Nucleus accumbens (tissue), 56 donors: Measurements from ENCODE around the gene ZNF729.
"Not testable (repeated sequence)": the region's sequence is repeated elsewhere in the genome, so short reads cannot be mapped to it uniquely, and the experiment has no call there.

Experiments used
- DNase-seq, 56 donors: peaks; one replicate each; lab custom pipeline; 2025; lab: John Stamatoyannopoulos, UW

Gene ZNF729

GRCh38 chr19:22286151-22286810 lies at the start of gene ZNF729:
TSS of gene ZNF729 (plus strand) at chr19:22286441. CDS start at chr19:22286526, 85 bp downstream.
- peak in 8 of 56 donors; percentile 0 to 2 (median 0) for DNase-seq

- no peak for DNase-seq
Measured at GRCh38 chr19:22256856-22257255, 29.4 kb upstream of the ZNF729 start.

- DNase-seq: no peak
Measured at GRCh38 chr19:22257381-22257780, 28.9 kb upstream of the ZNF729 start.

GRCh38 chr19:22257916-22258315 lies 28.3 kb upstream of the ZNF729 start:
- no peak for DNase-seq

- no peak for DNase-seq
Measured at GRCh38 chr19:22260499-22260898, 25.7 kb upstream of the ZNF729 start.

- no peak for DNase-seq
Measured at GRCh38 chr19:22261596-22261995, 24.6 kb upstream of the ZNF729 start.

GRCh38 chr19:22263121-22263520 lies 23.1 kb upstream of the ZNF729 start:
- DNase-seq: no peak

- not testable (repeated sequence) for DNase-seq
Measured at GRCh38 chr19:22321554-22321953, 35.3 kb downstream of the ZNF729 start.

- DNase-seq: no peak
Measured at GRCh38 chr19:22326219-22326618, 40.0 kb downstream of the ZNF729 start.

GRCh38 chr19:22327321-22327720 lies 41.1 kb downstream of the ZNF729 start:
- no peak for DNase-seq

- DNase-seq: no peak
Measured at GRCh38 chr19:22331521-22331920, 45.3 kb downstream of the ZNF729 start.

- no peak for DNase-seq
Measured at GRCh38 chr19:22332924-22333323, 46.7 kb downstream of the ZNF729 start.

GRCh38 chr19:22335716-22336115 lies 49.5 kb downstream of the ZNF729 start:
- DNase-seq: no peak

GRCh38 chr19:22354665-22355064 lies 68.4 kb downstream of the ZNF729 start:
- no peak for DNase-seq
